HG03108 (cell line): ENCODE data around the gene SMYD2.

Experiments used
- ATAC-seq: cut with Tn5 transposase; IDR thresholded peaks from one replicate; pipeline ENCODE4 v1.9.1; 2021; ENCODE audit warnings: moderate library complexity; ENCODE audit not compliant: unreplicated experiment

SMYD2 gene

GRCh38 chr1:214354440-214355148 lies 73.6 kb downstream of the SMYD2 start:
- ATAC-seq, result no peak

GRCh38 chr1:214360116-214360515 lies 79.2 kb downstream of the SMYD2 start:
- ATAC-seq, result no peak

- ATAC-seq, result no peak
Measured at GRCh38 chr1:214360525-214361164, 79.7 kb downstream of the SMYD2 start.

DNA sequence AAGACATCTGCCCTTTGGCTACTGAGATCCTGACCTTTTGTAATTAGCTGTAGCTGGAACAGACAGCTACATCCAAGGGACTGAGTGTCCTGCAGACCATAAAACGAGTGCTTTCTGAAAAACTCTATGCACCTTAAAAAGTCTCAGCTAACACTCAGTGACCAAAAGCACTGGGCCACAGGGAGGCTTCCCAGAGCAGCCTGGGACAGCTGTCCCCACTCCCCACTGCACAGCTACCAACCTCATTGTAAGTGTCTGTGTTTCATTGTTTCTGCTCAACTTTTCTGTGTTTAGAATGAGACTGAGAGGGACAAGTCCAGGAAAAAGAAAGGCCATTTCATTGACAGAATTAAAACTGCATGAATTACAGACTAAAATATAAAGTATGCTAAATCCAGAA lies 80.7 kb downstream of the SMYD2 start:
- no peak for ATAC-seq

DNA sequence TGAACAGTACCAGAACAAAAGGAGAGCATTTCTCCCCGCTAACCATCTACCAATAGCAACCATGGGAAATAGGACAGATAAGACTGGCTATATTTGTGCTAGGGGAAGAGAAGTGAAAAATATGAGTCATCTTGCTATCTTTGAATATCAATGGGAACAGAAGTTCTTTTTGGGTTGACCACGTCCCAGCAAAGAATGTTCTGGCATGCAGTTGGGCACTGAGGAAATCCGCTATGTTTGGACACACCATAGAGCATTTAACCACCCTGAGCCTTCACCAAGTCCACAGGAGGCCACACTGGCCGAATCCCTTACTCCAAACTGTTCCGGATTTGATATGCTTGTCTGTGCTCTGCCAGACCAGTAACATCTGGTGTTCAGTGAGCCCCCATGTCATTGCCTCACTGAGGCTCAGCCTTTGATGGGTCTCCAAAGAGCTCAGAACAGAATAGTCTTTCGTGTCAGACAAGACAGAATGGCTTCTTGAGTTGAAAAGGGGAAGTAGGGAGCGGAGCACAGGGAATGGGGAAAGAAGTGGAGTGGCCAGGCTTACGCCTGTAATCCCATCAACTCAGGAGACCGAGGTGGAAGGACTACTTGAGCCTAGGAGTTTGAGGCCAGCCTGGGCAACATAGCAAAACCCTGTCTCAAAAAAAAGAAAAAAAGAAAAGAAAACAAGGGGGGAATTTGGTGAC lies 81.4 kb downstream of the SMYD2 start:
- ATAC-seq, result no peak

- no peak for ATAC-seq
Measured at GRCh38 chr1:214363386-214363785, 82.4 kb downstream of the SMYD2 start.

- no peak for ATAC-seq
Measured at GRCh38 chr1:214364386-214364785, 83.4 kb downstream of the SMYD2 start.

GRCh38 chr1:214364786-214365295 lies 83.9 kb downstream of the SMYD2 start:
- ATAC-seq, result no peak

DNA sequence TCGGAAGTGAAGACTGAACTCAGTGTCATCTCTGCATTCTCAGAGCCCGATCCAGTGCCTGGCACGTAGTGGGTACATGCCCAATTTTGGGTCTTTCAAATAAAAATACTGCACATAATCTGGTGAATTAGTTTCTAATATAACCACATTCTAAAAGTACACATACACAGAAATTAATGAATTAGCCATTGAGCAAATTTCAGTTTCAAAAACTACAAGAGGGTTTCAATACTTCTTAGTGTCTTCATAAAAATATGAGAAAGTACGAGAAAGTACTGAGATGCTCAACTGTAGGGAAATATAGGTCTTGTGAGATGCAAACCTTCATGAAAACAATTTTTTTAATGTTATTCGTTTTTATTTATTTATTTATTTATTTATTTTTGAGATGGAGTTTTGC lies 86.9 kb downstream of the SMYD2 start:
- no peak for ATAC-seq

GRCh38 chr1:214369364-214369763 lies 88.4 kb downstream of the SMYD2 start:
- no peak for ATAC-seq

DNA sequence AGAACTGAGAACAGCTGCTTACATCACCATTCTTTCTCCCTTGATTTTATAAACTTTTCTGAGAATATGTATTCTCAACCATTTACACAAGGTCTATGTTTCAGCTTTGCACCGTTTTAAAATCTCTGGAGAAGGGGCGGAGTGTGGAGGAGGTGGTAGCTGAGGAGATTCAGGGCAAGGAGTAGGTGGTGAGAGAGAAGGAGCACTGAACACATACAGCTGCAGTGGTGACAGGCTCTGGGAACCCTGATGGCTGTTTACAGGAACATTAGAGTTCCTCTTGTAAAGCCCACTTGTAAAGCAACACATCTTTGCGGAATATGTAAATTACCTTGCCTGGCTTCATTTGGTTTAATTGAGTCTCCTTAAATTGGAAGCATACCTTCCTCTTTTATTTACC lies 89.7 kb downstream of the SMYD2 start:
- ATAC-seq, result no peak

DNA sequence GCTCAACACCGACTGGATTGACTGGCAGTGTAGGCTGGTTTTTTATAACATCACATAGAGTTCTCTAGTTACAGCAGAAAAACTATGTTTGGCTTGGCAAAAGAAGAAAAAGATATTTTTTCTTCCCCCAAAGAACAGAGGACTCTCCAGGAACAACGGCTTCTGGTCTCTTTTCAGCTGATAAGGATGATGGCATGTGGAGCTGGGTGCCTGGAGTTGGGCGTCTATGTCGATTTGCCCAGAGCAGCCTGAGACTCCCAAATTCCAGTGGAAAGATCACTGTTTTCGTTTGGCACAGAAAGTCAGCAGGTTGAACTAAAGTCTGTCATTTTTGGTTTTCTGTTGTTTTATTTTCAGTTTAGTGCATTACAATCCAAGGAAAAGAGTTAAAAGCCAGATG lies 91.1 kb downstream of the SMYD2 start:
- no peak for ATAC-seq

DNA sequence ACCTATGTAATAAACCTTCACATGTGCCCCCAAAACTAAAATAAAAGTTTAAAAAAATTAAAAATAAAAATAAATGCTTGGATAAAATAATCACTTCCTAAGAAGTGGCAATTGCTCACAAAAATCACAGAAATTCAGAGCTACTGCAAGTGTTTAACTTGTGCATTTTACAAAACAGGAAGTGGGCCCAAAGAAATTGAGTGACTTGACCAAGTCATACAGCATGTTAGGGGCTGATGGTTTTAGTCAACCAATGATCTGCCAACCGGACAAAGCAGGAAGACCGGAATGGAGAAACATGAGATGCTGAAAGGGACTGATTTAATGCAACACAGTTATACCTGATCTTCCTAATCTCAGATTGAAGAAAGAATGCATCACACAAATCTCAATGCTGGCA lies 96.5 kb downstream of the SMYD2 start:
- ATAC-seq, result no peak

DNA sequence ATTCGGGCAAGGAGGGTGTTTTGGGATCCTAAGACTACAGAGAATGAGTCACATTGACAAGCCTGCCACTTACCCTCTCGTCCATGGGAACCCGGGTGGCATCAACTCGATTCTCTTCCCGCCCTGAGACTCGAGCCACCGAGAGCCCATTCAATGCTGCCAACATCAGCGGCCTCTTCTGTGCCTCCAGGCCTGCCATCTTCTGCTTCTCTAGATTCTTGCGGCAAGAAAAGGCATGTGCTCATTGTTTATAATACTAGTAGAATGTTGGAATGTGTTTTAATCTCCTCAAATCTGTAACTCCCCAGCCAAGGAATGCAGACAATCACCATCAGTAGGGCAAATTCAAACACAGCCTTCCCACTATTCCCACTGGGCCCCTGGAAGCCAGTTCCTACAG lies 96.9 kb downstream of the SMYD2 start:
- no peak for ATAC-seq

DNA sequence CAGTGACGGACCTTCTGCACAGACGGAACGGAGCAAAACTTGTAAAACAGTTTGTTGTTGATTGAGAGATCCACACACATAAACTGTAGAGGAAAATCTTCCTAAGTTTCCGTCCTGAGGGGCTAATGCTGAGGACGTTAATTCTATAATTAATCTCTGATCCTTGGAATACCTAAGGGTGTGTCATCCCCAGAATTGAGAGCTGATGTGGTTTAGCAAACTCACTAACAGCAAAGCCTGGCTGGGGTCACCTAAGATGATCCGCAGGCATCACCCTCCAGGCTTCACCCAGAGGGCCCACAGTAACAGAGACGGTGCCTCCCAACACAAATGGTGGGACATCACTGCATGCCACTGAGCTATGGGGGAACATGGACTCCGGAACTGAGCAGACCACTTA lies 97.5 kb downstream of the SMYD2 start:
- no peak for ATAC-seq

- no peak for ATAC-seq
Measured at GRCh38 chr1:214379236-214379970, 98.4 kb downstream of the SMYD2 start.

DNA sequence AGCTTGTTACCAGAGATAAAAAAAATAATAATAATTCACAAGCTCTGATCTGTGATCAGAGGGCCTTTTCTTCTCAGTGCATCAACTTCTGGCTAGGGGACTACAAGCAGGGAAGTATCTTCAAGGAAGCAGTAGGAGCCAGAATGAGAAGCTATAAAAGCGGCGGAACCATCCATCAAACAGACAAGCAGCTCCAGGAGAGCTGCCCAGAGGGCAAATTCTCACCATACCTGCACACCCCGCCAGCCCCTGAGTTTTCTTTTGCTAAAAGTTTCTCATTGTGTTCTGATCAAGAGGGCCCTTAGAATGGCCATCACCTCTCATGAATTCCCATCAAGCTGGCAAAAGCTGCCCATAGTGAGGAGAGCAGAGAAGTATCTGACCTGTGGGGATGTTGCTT lies 99.4 kb downstream of the SMYD2 start:
- no peak for ATAC-seq

DNA sequence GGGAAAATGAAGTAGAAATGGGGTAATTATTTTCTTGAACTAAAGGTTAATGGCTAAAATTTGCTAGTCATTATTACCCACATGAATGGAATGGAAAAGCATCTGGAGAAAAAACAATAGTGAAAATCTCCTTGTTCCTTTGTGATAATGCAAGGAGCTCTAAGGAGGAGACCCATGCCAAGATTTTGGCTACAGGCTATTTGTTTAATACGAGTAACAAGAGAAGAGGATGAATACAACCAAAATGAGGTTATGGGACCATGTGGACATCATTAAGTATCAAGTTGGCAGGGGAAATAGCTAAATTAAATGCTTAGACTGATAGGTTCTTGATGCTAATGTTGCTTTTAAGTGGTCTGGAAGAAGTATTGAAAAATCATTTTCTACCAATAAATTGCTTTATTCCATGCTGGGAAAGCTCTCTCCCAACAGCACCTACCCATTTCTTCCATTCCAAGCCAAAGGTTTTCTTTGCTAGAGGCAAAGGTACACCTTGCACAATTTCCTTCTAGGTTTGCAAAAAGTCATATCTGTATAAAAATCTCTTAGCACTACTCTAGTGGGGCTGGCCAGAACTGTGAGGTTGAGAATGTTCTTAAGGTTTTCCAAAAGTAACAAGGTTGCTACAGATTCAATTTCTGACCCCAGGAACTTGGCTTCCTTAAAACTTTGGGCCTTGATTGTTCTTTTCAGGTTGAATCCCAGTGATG lies 100.2 kb downstream of the SMYD2 start:
- no peak for ATAC-seq

DNA sequence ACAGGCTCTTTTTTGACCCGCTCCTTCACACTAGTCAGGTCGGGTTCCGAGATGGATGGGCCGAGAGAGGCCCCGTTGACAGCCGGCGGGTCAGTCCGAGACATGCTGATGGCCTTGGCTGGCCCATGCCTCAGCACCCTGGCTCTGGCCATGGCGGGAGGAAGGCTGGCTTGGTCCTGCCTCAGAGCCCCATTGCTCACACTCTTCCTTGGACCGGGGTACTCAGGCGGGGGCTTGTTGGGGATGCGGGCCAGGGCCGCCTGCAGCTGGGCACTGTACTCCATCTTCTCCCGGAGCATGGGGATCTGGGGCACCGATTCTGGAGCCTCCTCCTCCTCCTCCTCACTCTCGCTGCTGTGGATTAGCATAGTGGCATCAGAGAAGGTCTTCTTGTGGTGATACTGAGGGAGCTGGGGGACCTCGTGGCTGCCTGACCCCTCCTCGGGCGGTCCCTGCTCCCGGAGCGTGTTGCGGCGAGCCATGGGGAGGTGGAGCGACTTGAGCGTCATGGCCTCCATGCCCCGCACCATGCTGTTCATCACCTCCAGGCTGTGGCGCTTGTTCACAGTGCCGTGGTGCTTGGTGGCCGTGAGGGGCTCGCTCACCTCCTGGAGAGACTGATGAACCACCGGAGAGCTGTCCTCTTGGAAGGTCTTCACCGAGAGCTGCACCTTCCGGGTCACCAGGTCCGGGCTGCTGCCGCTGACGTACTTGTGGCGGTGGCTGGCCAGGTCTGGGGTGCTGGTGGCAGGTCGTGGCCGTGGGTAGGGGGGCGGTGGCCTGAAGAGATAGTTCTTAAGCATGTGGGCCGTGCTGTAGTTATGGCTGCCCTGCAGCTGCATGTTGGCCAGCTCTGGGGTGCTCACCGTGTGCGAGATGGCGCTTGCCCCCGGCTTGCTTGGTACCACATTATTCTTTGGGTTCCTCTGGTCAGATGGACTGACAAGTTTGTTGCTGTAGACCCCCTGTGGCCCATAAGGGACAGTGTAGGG lies 102.7 kb downstream of the SMYD2 start:
- no peak for ATAC-seq
